NB4 (cell line): ENCODE data around the gene QRICH2.

Experiments
- CTCF ChIP-seq: IDR thresholded peaks from one replicate; pipeline ENCODE4 v1.5.1; 2012; ENCODE audit warnings: low read depth, low read length
- MAX ChIP-seq: IDR thresholded peaks from 2 replicates; pipeline ENCODE4 v1.6.1; 2011; ENCODE audit warnings: low read depth, low read length
- MYC ChIP-seq: IDR thresholded peaks from 2 replicates; pipeline ENCODE4 v1.6.1; 2011; ENCODE audit warnings: low read depth, low read length
- POLR2A ChIP-seq: IDR thresholded peaks from 2 replicates; pipeline ENCODE4 v1.6.1; 2011; ENCODE audit warnings: mild to moderate bottlenecking; ENCODE audit not compliant: insufficient read length; ENCODE audit errors: extremely low read depth

- TF ChIP-seq CTCF (no peak), POLR2A (no peak), MAX (no peak), MYC (no peak)
These were observed 35.0 kb upstream of the QRICH2 start for GRCh38 chr17:76343106-76343505.
